B cell (primary cell): ENCODE data around the gene NT5C1B. TPM values are rescaled to one million over a fixed set of nuclear protein-coding genes. Genes with fewer than 3 reads are reported as not detected.

ENCODE experiments used
- ATAC-seq: fragments of 200-7000 bp; cut with Tn5 transposase; one replicate; pipeline ENCODE4 v1.10.0; 2021; ENCODE audit warnings: low read depth, mild to moderate bottlenecking, moderate number of reproducible peaks, moderate library complexity
- CTCF ChIA-PET: fragments of 350-600 bp; sonication (Branson Sonifier 250); formaldehyde crosslinking; loops from one replicate; lab custom pipeline; 2021; ENCODE audit warnings: antibody characterized with exemption, inconsistent platforms; lab: Charles Lee
- POLR2A ChIA-PET: fragments of 350-600 bp; sonication (Branson Sonifier 250); formaldehyde crosslinking; loops from one replicate; lab custom pipeline; 2021; ENCODE audit warnings: antibody characterized with exemption; lab: Charles Lee
- DNase-seq: peaks from one replicate; pipeline ENCODE4 v3.0.0; 2013
- H2AFZ ChIP-seq: 2 replicates; pipeline ENCODE4 v1.6.1; 2012; ENCODE audit warnings: mild to moderate bottlenecking, low read depth, low read length; ENCODE audit not compliant: insufficient read depth, poor library complexity, severe bottlenecking
- H3K27ac ChIP-seq, 2 donors: 1 replicate in 1 of 2; 2 replicates in 1 of 2; pipeline ENCODE4 v1.5.1; 2012 to 2013; ENCODE audit warnings: low read length in 2 of 2, mild to moderate bottlenecking in 2 of 2, moderate library complexity in 1 of 2
- H3K27me3 ChIP-seq, 4 experiments: fragments of 200-600 bp in 1 of 4; sonication (generic) in 1 of 4; replicated peaks in 1 of 4; 1 replicate in 2 of 4; 2 replicates in 2 of 4; pipeline versions ENCODE4 v1.6.1 to v1.7.0; 2013 to 2016; ENCODE audit warnings: low read length in 3 of 4, mild to moderate bottlenecking in 2 of 4, mixed read lengths in 1 of 4, moderate library complexity in 1 of 4; ENCODE audit not compliant: insufficient read depth in 4 of 4, control insufficient read depth in 3 of 4; ENCODE audit errors: control extremely low read depth in 1 of 4
- H3K36me3 ChIP-seq, 2 experiments: replicated peaks in 1 of 2; 1 replicate in 1 of 2; 2 replicates in 1 of 2; pipeline versions ENCODE4 v1.6.1 to v1.7.1; 2013; ENCODE audit warnings: low read length in 1 of 2; ENCODE audit not compliant: insufficient read depth in 2 of 2, control insufficient read depth in 1 of 2; ENCODE audit errors: control extremely low read depth in 1 of 2, extremely low read depth in 1 of 2
- H3K4me1 ChIP-seq, 2 donors: fragments of 200-600 bp in 1 of 2; sonication (generic) in 1 of 2; 1 replicate in 1 of 2; 2 replicates in 1 of 2; pipeline versions ENCODE4 v1.5.1 to v1.6.1; 2013 to 2017; ENCODE audit warnings: low read length in 2 of 2; ENCODE audit not compliant: control insufficient read depth in 2 of 2, insufficient read depth in 2 of 2
- H3K4me2 ChIP-seq: replicated peaks from 2 replicates; pipeline ENCODE3; 2012; ENCODE audit warnings: mild to moderate bottlenecking, low read depth, low read length; ENCODE audit not compliant: poor library complexity, severe bottlenecking
- H3K4me3 ChIP-seq, 5 experiments: fragments of 200-600 bp in 1 of 5; sonication (generic) in 1 of 5; 1 replicate in 3 of 5; 2 replicates in 2 of 5; pipeline versions ENCODE4 v1.5.1 to v1.7.0; 2011 to 2016; ENCODE audit warnings: low read length in 4 of 5, mild to moderate bottlenecking in 4 of 5, low read depth in 2 of 5, control low read depth in 1 of 5, moderate library complexity in 1 of 5; ENCODE audit not compliant: insufficient read depth in 1 of 5; ENCODE audit errors: control extremely low read depth in 1 of 5, extremely low read depth in 1 of 5
- H3K79me2 ChIP-seq: fragments of 200-600 bp; sonication (generic); one replicate; pipeline ENCODE4 v1.6.0; 2016; ENCODE audit warnings: low read length; ENCODE audit not compliant: control insufficient read depth, insufficient read depth
- H3K9ac ChIP-seq: fragments of 200-600 bp; sonication (generic); 2 replicates; pipeline ENCODE4 v1.6.1; 2017; ENCODE audit warnings: mild to moderate bottlenecking, low read length, moderate library complexity
- H3K9me3 ChIP-seq, 3 donors: one replicate each; pipeline versions ENCODE4 v1.6.1 to v1.7.1; 2013; ENCODE audit warnings: low read length in 2 of 3; ENCODE audit not compliant: control insufficient read depth in 2 of 3, insufficient read depth in 1 of 3; ENCODE audit errors: control extremely low read depth in 1 of 3
- H4K20me1 ChIP-seq: 2 replicates; pipeline ENCODE4 v1.6.0; 2012; ENCODE audit warnings: mild to moderate bottlenecking, low read length; ENCODE audit not compliant: insufficient read depth, control insufficient read depth, poor library complexity, severe bottlenecking
- H3K27ac Mint-ChIP-seq: one replicate; pipeline ENCODE4 v1.8.0; 2021; ENCODE audit warnings: mixed read lengths
- H3K27me3 Mint-ChIP-seq: one replicate; pipeline ENCODE4 v1.8.0; 2021; ENCODE audit warnings: mixed read lengths
- H3K4me1 Mint-ChIP-seq: one replicate; pipeline ENCODE4 v1.8.0; 2021; ENCODE audit warnings: mixed read lengths
- H3K4me3 Mint-ChIP-seq: one replicate; pipeline ENCODE4 v1.8.0; 2021; ENCODE audit warnings: mixed read lengths
- H3K9me3 Mint-ChIP-seq: one replicate; pipeline ENCODE4 v1.8.0; 2022; ENCODE audit warnings: mixed read lengths; ENCODE audit not compliant: insufficient read depth
- CTCF ChIP-seq: fragments of 200-600 bp; IDR thresholded peaks from one replicate; pipeline ENCODE4 v1.8.0; 2022; ENCODE audit warnings: antibody characterized with exemption, mild to moderate bottlenecking
- EZH2 ChIP-seq: IDR thresholded peaks from 2 replicates; pipeline ENCODE4 v1.6.1; 2012; ENCODE audit warnings: borderline replicate concordance, low read depth, mild to moderate bottlenecking, moderate library complexity, low read length; ENCODE audit not compliant: insufficient read depth, poor library complexity, severe bottlenecking
- WGBS: methylation state at CpG from one replicate; pipeline ENCODE4 v1.1.5; 2013; ENCODE audit warnings: missing lambda C conversion rate; ENCODE audit not compliant: insufficient coverage; 5-methylcytosine and 5-hydroxymethylcytosine counted together
- intact Hi-C: fragments of 100-400 bp; cut with micrococcal nuclease; formaldehyde crosslinking; loops from one replicate; pipeline ENCODE4 v1.10.0; 2022
- polyA plus RNA-seq: library from polyadenylated mRNA; depleted of rRNA; stranded (reverse); fragments of >200 nt; gene quantifications from 2 replicates; pipeline ENCODE4 v1.2.3, GENCODE V29; 2012
- total RNA-seq, 2 donors: library from RNA; stranded (reverse); fragments of 120-200 nt in 1 of 2; gene quantifications; 1 replicate in 1 of 2; 2 replicates in 1 of 2; pipeline versions ENCODE4 v1.2.3 to v1.2.4, GENCODE V29; 2013 to 2022

NT5C1B gene
- total and polyA plus RNA-seq, 2 donors (not counting 1 experiment from before 2014, with no cell fraction given): not detected

- Histone ChIP-seq H3K4me3 (no peak overlapping the region), H3K9ac (no peak overlapping the region), H3K4me2 (no peak overlapping the region), H3K4me1 (peaks cover 5 to 20% of the 10 kb centered on the region in 2 donors), H2AFZ (no peak overlapping the region), H3K27ac (no peak overlapping the region), H3K9me3 (peaks cover 0 to 4% (median 2%) of the 10 kb centered on the region in 3 donors), H4K20me1 (no peaks in the 10 kb centered on the region), H3K27me3 (no peaks in the 10 kb centered on the region), H3K36me3 (no peaks in the 10 kb centered on the region), H3K79me2 (no peaks in the 10 kb centered on the region)
- ChIA-PET CTCF (interaction anchor here (0.5 kb wide), 1 partner anchor 1866 kb away, joined by 4 read pairs; no protein-coding TSS in a partner anchor), POLR2A (no interaction called here)
- Mint-ChIP-seq H3K27ac (no peak overlapping the region), H3K4me3 (no peak overlapping the region), H3K9me3 (peaks cover 4% of the 10 kb centered on the region), H3K4me1 (peaks cover 4% of the 10 kb centered on the region), H3K27me3 (no peaks in the 10 kb centered on the region)
- intact Hi-C loops: no loop called here
- WGBS: 79% methylated on average over 3 of the region's 6 CpGs
- DNase-seq (no peak), ATAC-seq (no peak)
- TF ChIP-seq CTCF (no peak), EZH2 (no peak)
These were observed 9.6 kb upstream of the NT5C1B start for GRCh38 chr2:18598848-18599484.

DNA sequence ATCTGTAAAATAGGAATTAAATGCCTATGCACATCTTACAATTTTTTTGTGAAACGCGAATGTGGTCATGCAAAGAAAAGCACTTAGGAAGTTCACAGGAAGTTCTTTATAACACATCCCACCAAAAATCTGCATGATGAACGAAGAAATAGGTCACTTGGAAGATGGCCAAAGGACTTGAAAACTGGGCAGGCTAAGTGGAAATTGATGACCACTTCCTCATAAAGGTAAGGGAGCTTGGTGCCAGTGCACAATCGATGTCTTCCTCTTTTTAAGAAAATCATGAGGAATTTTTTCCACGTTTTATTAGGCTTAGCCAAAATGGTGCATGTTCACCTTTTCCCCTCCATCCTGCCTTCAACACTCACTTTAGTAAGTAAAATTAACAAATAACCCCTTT, 8.2 kb upstream of the NT5C1B start:
- no peaks in the 10 kb centered on the region for H3K36me3 ChIP-seq
- Mint-ChIP-seq H3K9me3 (peaks cover 4% of the 10 kb centered on the region), H3K4me1 (peaks cover 4% of the 10 kb centered on the region), H3K27me3 (no peaks in the 10 kb centered on the region), H3K4me3 (no peak overlapping the region), H3K27ac (no peak overlapping the region)
- intact Hi-C loops: no loop called here
- H3K4me3 ChIP-seq: no peak overlapping the region
- no peak overlapping the region for H2AFZ ChIP-seq
- no peak overlapping the region for H3K4me2 ChIP-seq
- H3K27ac ChIP-seq: no peak overlapping the region
- CTCF ChIA-PET: no interaction called here
- ATAC-seq (no peak), DNase-seq (no peak)
- POLR2A ChIA-PET: no interaction called here
- H3K4me1 ChIP-seq: peaks cover 5 to 20% of the 10 kb centered on the region in 2 donors
- peaks cover 0 to 4% (median 2%) of the 10 kb centered on the region in 3 donors for H3K9me3 ChIP-seq
- WGBS: 67% methylated on average over 1 of the region's 5 CpGs
- H4K20me1 ChIP-seq: no peaks in the 10 kb centered on the region
- no peaks in the 10 kb centered on the region for H3K27me3 ChIP-seq
- TF ChIP-seq EZH2 (no peak), CTCF (no peak)
- H3K9ac ChIP-seq: no peak overlapping the region
- H3K79me2 ChIP-seq: no peaks in the 10 kb centered on the region
